Gastroesophageal sphincter (tissue), 4 donors: ENCODE data around the gene TMEM181. TPM values are rescaled to one million over a fixed set of nuclear protein-coding genes. Genes with fewer than 3 reads are reported as not detected.

Source experiments
- ATAC-seq: fragments of 150-250 bp; one replicate; pipeline ENCODE4 v1.9.1; 2016; ENCODE audit warnings: mild to moderate bottlenecking, moderate library complexity
- H3K27ac ChIP-seq, 4 donors: fragments of 200-600 bp; sonication (generic) in 3 of 4; 1 replicate in 3 of 4; 2 replicates in 1 of 4; pipeline ENCODE4 v1.5.1; 2016 to 2019
- H3K27me3 ChIP-seq: fragments of 200-600 bp; sonication (generic); one replicate; pipeline ENCODE4 v1.5.1; 2019
- H3K36me3 ChIP-seq, 2 donors: fragments of 200-600 bp; sonication (generic); one replicate each; pipeline ENCODE4 v1.5.1; 2019; ENCODE audit warnings: control low read depth in 1 of 2
- H3K4me1 ChIP-seq, 3 donors: fragments of 200-600 bp; sonication (generic); 1 replicate in 2 of 3; 2 replicates in 1 of 3; pipeline ENCODE4 v1.5.1; 2016 to 2019; ENCODE audit warnings: control low read depth in 2 of 3
- H3K4me3 ChIP-seq, 2 donors: fragments of 200-600 bp; sonication (generic); one replicate each; pipeline ENCODE4 v1.5.1; 2019; ENCODE audit warnings: mild to moderate bottlenecking in 1 of 2, moderate library complexity in 1 of 2
- H3K9me3 ChIP-seq, 3 donors: fragments of 200-600 bp; sonication (generic); one replicate each; pipeline ENCODE4 v1.5.1; 2017 to 2019; ENCODE audit warnings: control low read depth in 2 of 3
- EP300 ChIP-seq: sonication (generic); formaldehyde crosslinking; IDR thresholded peaks from one replicate; pipeline ENCODE4 v1.6.1; 2017; ENCODE audit warnings: antibody characterized with exemption, mild to moderate bottlenecking
- POLR2A ChIP-seq, 2 donors: fragments of 450-650 bp; IDR thresholded peaks; one replicate each; pipeline ENCODE4 v1.6.1; 2017; ENCODE audit warnings: antibody characterized with exemption in 2 of 2, mild to moderate bottlenecking in 2 of 2, moderate library complexity in 1 of 2
- POLR2AphosphoS5 ChIP-seq: sonication (generic); formaldehyde crosslinking; IDR thresholded peaks from one replicate; pipeline ENCODE4 v1.6.1; 2017; ENCODE audit warnings: antibody characterized with exemption
- WGBS, 2 donors: methylation state at CpG; one replicate each; pipeline ENCODE4 v1.1.5; 2018; ENCODE audit warnings: low coverage in 1 of 2; 5-methylcytosine and 5-hydroxymethylcytosine counted together
- total RNA-seq, 4 donors: library from RNA; depleted of rRNA; stranded (reverse); fragments of >200 nt; gene quantifications; one replicate each; pipeline ENCODE4 v1.1.0, GENCODE V29; 2016
- TF ChIP-seq, protein P1 (sequence below), 4 experiments: fragments of 200-600 bp in 2 of 4; fragments of 450-650 bp in 2 of 4; sonication (generic) in 1 of 4; IDR thresholded peaks; one replicate each; pipeline ENCODE4 v1.5.1; 2017 to 2019; ENCODE audit warnings: antibody characterized with exemption in 4 of 4, mild to moderate bottlenecking in 2 of 4, moderate library complexity in 2 of 4

TMEM181 gene
- total RNA-seq, 4 donors from 2014 or later: 26.8 to 38.3 (median 29.3) TPM

DNA sequence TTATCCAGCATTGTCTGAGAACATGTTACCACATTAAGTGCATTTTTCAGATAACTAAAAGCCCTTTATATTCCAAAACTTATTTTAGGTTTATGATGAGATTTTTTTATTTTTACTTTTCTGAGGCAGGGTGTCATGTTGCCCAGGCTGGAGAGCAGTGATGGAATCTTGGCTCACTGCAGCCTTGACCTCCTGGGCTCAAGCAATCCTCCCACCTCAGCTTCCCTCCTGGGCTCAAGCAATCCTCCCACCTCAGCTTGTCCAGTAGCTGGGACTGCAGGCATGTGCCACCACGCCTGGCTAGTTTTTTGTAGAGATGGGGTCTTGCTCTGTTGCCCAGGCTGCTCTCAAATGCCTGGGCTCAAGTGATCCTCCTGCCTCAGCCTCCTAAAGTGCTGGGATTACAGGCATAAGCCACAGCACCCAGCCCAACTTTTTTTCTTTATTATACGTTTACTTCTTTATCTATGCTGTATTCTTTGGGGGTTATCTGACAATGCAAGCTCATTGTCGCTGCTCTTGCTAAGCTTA is 78.5 kb downstream of the TMEM181 start:
- Histone ChIP-seq H3K9me3 (no peaks in the 10 kb centered on the region), H3K27me3 (no peaks in the 10 kb centered on the region), H3K4me1 (peaks cover 9 to 53% (median 10%) of the 10 kb centered on the region in 3 donors), H3K27ac (peak overlapping the region in 1 of 4 donors; percentile 9), H3K36me3 (peaks cover 0 to 36% of the 10 kb centered on the region in 2 donors), H3K4me3 (no peak overlapping the region)
- WGBS, 2 donors: 63 to 71% methylated on average over 1 to 3 of the region's 3 CpGs
- no peak for ATAC-seq
- TF ChIP-seq EP300: no peak
- TF ChIP-seq POLR2A (IDR thresholded peaks at IDR 0.05): no peak
- TF ChIP-seq, protein P1, sequence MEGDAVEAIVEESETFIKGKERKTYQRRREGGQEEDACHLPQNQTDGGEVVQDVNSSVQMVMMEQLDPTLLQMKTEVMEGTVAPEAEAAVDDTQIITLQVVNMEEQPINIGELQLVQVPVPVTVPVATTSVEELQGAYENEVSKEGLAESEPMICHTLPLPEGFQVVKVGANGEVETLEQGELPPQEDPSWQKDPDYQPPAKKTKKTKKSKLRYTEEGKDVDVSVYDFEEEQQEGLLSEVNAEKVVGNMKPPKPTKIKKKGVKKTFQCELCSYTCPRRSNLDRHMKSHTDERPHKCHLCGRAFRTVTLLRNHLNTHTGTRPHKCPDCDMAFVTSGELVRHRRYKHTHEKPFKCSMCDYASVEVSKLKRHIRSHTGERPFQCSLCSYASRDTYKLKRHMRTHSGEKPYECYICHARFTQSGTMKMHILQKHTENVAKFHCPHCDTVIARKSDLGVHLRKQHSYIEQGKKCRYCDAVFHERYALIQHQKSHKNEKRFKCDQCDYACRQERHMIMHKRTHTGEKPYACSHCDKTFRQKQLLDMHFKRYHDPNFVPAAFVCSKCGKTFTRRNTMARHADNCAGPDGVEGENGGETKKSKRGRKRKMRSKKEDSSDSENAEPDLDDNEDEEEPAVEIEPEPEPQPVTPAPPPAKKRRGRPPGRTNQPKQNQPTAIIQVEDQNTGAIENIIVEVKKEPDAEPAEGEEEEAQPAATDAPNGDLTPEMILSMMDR (IDR thresholded peaks at IDR 0.05): no peak
- TF ChIP-seq POLR2AphosphoS5: no peak

DNA sequence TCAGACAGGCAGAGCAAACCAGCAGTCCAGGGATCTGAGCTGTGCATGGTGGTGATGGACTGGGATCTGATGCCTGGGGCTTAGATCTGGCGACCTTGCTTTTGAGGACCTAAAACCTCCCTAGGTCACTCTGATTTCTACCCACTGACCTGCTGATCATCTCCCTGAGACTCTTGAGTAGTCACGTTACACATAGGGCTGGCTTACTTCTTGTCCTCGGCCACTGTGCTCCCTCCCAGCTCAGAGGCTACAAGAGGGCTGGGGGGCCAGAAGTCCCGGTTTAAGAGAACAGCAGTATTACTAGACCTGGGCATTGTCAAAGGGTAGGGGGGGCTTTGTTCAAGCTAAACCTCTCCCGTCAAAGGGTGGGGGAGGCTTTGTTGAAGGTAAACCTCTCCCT is 79.2 kb downstream of the TMEM181 start:
- Histone ChIP-seq H3K9me3 (no peaks in the 10 kb centered on the region), H3K27ac (peak overlapping the region in 1 of 4 donors; percentile 25)

DNA sequence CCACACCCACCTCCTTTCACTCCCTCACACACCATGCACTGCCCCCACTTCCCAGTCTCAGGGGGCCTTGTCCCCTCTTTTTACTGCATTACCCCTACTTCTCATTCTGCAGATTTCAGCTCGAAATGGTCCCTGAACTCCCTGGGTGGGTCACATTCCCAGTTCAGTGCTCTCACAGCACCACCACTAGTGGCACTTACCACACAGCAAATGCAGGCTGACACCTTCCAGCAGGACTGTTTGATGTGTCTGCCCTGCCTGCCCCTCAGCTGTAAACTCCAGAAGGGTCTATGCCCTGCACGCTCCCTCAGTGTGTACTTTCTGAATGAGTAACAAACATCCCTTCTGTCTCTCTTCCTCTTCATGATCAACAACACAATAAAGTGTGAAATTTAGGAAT is 80.6 kb downstream of the TMEM181 start:
- peaks cover 0 to 22% of the 10 kb centered on the region in 2 donors for H3K36me3 ChIP-seq
- ATAC-seq: no peak
- H3K9me3 ChIP-seq: no peaks in the 10 kb centered on the region
- no peak for TF ChIP-seq EP300
- no peak for TF ChIP-seq POLR2A (IDR thresholded peaks at IDR 0.05)
- TF ChIP-seq POLR2AphosphoS5: no peak
- TF ChIP-seq, protein P1 (IDR thresholded peaks at IDR 0.05): no peak
- peaks cover 9 to 66% (median 10%) of the 10 kb centered on the region in 3 donors for H3K4me1 ChIP-seq
- 75 to 100% methylated on average over 1 to 2 of the region's 2 CpGs for WGBS, 2 donors
- H3K4me3 ChIP-seq: no peak overlapping the region
- no peaks in the 10 kb centered on the region for H3K27me3 ChIP-seq
- no peak overlapping the region for H3K27ac ChIP-seq

More for the DNA sequence above, 79.2 kb downstream of the TMEM181 start:
- ATAC-seq: no peak
- TF ChIP-seq, protein P1 (IDR thresholded peaks at IDR 0.05): no peak
- TF ChIP-seq POLR2A (IDR thresholded peaks at IDR 0.05): no peak
- TF ChIP-seq POLR2AphosphoS5: no peak
- no peak for TF ChIP-seq EP300
- H3K4me3 ChIP-seq: no peak overlapping the region
- H3K36me3 ChIP-seq: peaks cover 0 to 36% of the 10 kb centered on the region in 2 donors
- peaks cover 9 to 60% (median 10%) of the 10 kb centered on the region in 3 donors for H3K4me1 ChIP-seq
- H3K27me3 ChIP-seq: no peaks in the 10 kb centered on the region
- 83 to 100% methylated on average over 1 to 3 of the region's 5 CpGs for WGBS, 2 donors

DNA sequence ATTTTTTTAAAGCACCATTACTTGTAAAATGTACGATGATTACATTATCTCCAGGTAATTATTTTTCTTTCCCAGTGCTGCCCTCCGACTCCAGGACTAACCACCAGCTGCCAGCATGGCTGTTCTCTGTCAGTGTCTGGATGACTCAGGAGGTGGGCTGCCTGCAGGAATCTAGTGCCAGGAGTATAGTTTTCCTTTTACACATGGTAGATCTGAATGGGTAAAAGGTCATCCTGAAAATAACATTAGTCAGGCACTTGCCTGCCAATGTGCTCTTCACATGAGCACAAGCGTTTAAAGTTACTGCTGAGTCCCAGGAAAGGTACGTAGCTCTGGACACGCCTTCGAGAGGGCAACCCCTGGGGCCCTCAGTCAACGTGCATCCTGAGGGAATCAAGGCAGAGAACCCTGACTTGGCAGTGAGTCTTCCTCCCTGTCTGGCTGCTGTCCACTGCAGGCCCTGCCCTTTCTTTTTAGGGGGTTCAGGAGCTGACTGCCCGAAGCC is 82.3 kb downstream of the TMEM181 start:
- TF ChIP-seq POLR2AphosphoS5 (peak; percentile 84), POLR2A (IDR thresholded peaks at IDR 0.05) (no peak)
- Histone ChIP-seq H3K36me3 (peaks cover 0 to 7% of the 10 kb centered on the region in 2 donors), H3K4me1 (peaks cover 9 to 66% (median 10%) of the 10 kb centered on the region in 3 donors), H3K4me3 (peak overlapping the region in 1 of 2 donors; percentile 15), H3K9me3 (no peaks in the 10 kb centered on the region), H3K27ac (peak overlapping the region; percentile 36 to 99 (median 80)), H3K27me3 (no peaks in the 10 kb centered on the region)
- 39 to 72% methylated on average over 2 to 7 of the region's 8 CpGs for WGBS, 2 donors
- no peak for ATAC-seq

DNA sequence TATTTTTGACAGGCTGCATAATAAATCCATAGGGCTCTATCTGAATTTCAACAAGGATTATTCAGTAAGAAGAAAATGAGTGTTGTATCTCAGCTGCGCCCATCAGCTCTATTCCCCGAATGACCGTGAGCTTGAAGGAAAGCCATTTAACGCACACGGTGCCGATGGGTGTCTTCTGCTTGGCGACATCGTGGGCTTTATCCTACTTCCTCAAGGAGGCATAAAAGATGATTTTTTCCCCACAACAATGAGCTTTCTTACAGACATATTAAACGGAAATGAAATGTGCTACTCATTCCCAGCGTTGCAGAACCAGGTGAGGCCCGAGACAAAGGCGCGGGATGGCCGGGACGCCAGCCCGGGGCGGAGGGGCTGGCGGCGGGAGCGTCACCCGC is 83.9 kb downstream of the TMEM181 start:
- H3K27me3 ChIP-seq: no peaks in the 10 kb centered on the region
- TF ChIP-seq, protein P1 (IDR thresholded peaks at IDR 0.05): no peak
- TF ChIP-seq POLR2AphosphoS5 (no peak), POLR2A (IDR thresholded peaks at IDR 0.05) (no peak), EP300 (no peak)
- peak overlapping the region; percentile 92 to 99 (median 97) for H3K27ac ChIP-seq
- H3K9me3 ChIP-seq: no peaks in the 10 kb centered on the region
- H3K36me3 ChIP-seq: no peaks in the 10 kb centered on the region
- H3K4me1 ChIP-seq: peaks cover 7 to 61% (median 9%) of the 10 kb centered on the region in 3 donors
- ATAC-seq: no peak
- 0 to 1% methylated on average over 9 to 14 of the region's 21 CpGs for WGBS, 2 donors
- peak overlapping the region; percentile 78 to 82 for H3K4me3 ChIP-seq
